CD4-positive, alpha-beta T cell (primary cell): ENCODE results near the gene SLC41A3. TPM values are rescaled to one million over a fixed set of nuclear protein-coding genes. Genes with fewer than 3 reads are reported as not detected.

ENCODE experiments used
- ATAC-seq: fragments of 200-7000 bp; cut with Tn5 transposase; one replicate; pipeline ENCODE4 v1.10.0; 2022; ENCODE audit warnings: mild to moderate bottlenecking; ENCODE audit not compliant: poor library complexity
- CTCF ChIA-PET: fragments of 350-600 bp; sonication (Branson Sonifier 250); formaldehyde crosslinking; loops from one replicate; lab custom pipeline; 2021; ENCODE audit warnings: antibody characterized with exemption, inconsistent platforms; lab: Charles Lee
- POLR2A ChIA-PET: fragments of 350-600 bp; sonication (Branson Sonifier 250); formaldehyde crosslinking; loops from one replicate; lab custom pipeline; 2021; ENCODE audit warnings: antibody characterized with exemption, inconsistent platforms; lab: Charles Lee
- DNase-seq, 14 experiments: peaks; one replicate each; pipeline ENCODE4 v3.0.0-alpha.2; 2013 to 2020; ENCODE audit warnings: mixed read lengths in 2 of 14
- H3K27ac ChIP-seq, 2 donors: one replicate each; pipeline versions ENCODE4 v1.5.1 to v1.7.0; 2013; ENCODE audit warnings: low read length in 2 of 2, low read depth in 1 of 2, mild to moderate bottlenecking in 1 of 2
- H3K27me3 ChIP-seq, 2 experiments: 1 replicate in 1 of 2; 2 replicates in 1 of 2; pipeline versions ENCODE4 v1.6.1 to v1.7.0; 2013; ENCODE audit warnings: low read length in 2 of 2, control low read depth in 1 of 2, mild to moderate bottlenecking in 1 of 2, moderate library complexity in 1 of 2; ENCODE audit not compliant: insufficient read depth in 2 of 2, control insufficient read depth in 1 of 2
- H3K36me3 ChIP-seq: one replicate; pipeline ENCODE4 v1.6.1; 2013; ENCODE audit warnings: low read length, control low read depth; ENCODE audit not compliant: insufficient read depth
- H3K4me1 ChIP-seq: one replicate; pipeline ENCODE4 v1.6.1; 2013; ENCODE audit warnings: low read length, control low read depth; ENCODE audit not compliant: insufficient read depth
- H3K4me3 ChIP-seq: one replicate; pipeline ENCODE4 v1.5.1; 2013; ENCODE audit warnings: mild to moderate bottlenecking, low read length, moderate library complexity
- H3K9me3 ChIP-seq, 2 experiments: 1 replicate in 1 of 2; 2 replicates in 1 of 2; pipeline versions ENCODE4 v1.6.1 to v1.7.0; 2013; ENCODE audit warnings: low read length in 2 of 2, mild to moderate bottlenecking in 2 of 2, control low read depth in 1 of 2, moderate library complexity in 1 of 2; ENCODE audit not compliant: control insufficient read depth in 1 of 2, insufficient read depth in 1 of 2
- H3K27ac Mint-ChIP-seq: one replicate; pipeline ENCODE4 v1.8.0; 2020; ENCODE audit warnings: mixed read lengths
- H3K27me3 Mint-ChIP-seq: one replicate; pipeline ENCODE4 v1.8.0; 2021; ENCODE audit warnings: mixed read lengths
- H3K36me3 Mint-ChIP-seq: one replicate; pipeline ENCODE4 v1.8.0; 2021; ENCODE audit warnings: low read depth, mixed read lengths
- H3K4me1 Mint-ChIP-seq: one replicate; pipeline ENCODE4 v1.8.0; 2021; ENCODE audit warnings: low read depth, mixed read lengths
- H3K4me3 Mint-ChIP-seq: one replicate; pipeline ENCODE4 v1.8.0; 2020; ENCODE audit warnings: mild to moderate bottlenecking, mixed read lengths
- H3K9me3 Mint-ChIP-seq: one replicate; pipeline ENCODE4 v1.8.0; 2020; ENCODE audit warnings: mixed read lengths
- CTCF ChIP-seq: fragments of 200-600 bp; IDR thresholded peaks from one replicate; pipeline ENCODE4 v1.8.0; 2022; ENCODE audit warnings: antibody characterized with exemption, mild to moderate bottlenecking
- intact Hi-C, 2 experiments: fragments of 100-400 bp; cut with DNase I in 1 of 2; cut with micrococcal nuclease in 1 of 2; formaldehyde crosslinking; loops; one replicate each; pipeline versions ENCODE4 v1.15.1 to v1.9.0; 2023 to 2025; cut with DNase I, micrococcal nuclease
- total RNA-seq, 174 experiments: library from RNA in 2 of 174; stranded (reverse) in 2 of 174; gene quantifications; one replicate each; pipeline ENCODE4 v1.2.3 and lab custom pipeline; 2021 to 2026

The SLC41A3 gene
- total RNA-seq, 2 experiments from 2014 or later: 26.5 to 29.1 TPM

DNA sequence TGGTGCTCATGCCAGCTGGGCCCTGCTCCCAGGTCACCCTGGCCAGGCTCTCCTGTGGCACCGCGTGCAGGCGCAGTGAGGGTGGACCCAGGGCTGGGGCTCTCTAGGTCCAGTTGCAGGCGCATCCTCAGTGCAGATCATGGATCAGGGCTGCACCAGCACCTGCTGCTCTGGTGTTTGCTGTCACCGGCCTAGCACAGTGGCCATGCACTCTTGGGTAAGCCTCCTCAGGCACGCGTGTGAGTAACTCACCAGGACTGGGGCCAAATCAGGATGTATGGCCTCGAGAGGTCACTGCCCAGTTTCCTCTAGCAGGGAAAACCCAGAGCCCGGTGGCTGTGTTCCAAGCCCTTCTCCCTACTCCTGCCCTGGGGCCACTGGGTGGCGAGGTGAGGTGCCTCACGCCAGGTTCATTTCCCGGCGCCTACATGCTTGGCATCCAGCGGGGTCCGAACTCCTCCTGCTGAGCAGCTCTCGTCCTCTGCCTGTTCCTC is 45.5 kb upstream of the SLC41A3 start:
- Histone ChIP-seq H3K4me1 (peaks cover 4% of the 10 kb centered on the region), H3K9me3 (peaks cover 0 to 5% of the 10 kb centered on the region in 2 experiments), H3K4me3 (no peak overlapping the region), H3K27ac (no peak overlapping the region), H3K27me3 (no peaks in the 10 kb centered on the region), H3K36me3 (no peaks in the 10 kb centered on the region)
- H3K27me3 Mint-ChIP-seq: peaks cover 11% of the 10 kb centered on the region
- H3K9me3 Mint-ChIP-seq: no peaks in the 10 kb centered on the region
- ATAC-seq: no peak
- H3K4me3 Mint-ChIP-seq: no peak overlapping the region
- TF ChIP-seq CTCF: no peak
- ChIA-PET POLR2A (no interaction called here), CTCF (no interaction called here)
- intact Hi-C loops: no loop called here
- DNase-seq: peak in 1 of 14 experiments; percentile 19
- H3K27ac Mint-ChIP-seq: no peak overlapping the region
- no peaks in the 10 kb centered on the region for H3K4me1 Mint-ChIP-seq
- no peaks in the 10 kb centered on the region for H3K36me3 Mint-ChIP-seq

DNA sequence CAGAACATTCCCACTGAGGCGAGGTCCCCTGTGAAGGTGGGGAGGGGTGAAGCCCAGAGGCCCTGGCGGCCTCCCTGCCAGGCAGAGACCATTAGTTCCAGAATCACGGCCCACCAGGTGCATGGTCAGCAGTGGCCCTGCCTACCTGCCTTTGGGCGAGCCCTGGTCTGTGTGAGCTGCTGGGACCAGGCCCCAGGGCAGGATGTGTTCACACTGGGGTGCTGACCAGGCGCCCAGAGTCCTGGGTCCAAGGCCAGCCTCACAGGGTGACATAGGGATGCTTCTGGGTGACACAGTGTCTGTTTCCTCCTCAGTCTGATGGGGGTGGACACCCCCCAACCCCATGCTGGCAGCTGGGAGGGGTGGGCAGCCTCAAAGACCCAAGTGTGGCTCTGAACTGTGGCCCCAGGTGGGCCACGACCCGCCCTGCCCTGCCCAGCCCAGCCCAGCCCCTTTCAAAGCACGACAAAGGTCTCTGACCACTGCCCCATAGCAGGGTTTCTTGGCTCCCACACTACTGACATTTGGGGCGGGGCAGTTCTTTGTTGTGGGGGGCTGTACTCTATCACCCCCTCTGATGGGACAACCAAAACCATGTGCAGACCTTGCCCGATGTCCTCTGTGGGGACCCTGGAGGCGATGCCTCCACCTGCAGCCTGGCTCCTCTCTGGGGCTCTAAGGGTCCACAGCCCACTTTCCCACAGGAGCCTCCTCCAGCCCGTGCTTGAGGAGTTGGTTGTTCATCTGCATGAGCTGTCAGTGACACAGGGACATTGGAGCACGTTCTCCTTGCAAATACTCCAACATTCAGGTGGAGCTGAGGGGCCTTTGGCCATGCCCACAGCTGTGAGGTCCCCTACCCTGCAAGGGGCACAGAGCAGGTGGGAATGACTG is 44.8 kb upstream of the SLC41A3 start:
- CTCF ChIA-PET: no interaction called here
- no peak overlapping the region for H3K27ac Mint-ChIP-seq
- no peak overlapping the region for H3K4me3 Mint-ChIP-seq

DNA sequence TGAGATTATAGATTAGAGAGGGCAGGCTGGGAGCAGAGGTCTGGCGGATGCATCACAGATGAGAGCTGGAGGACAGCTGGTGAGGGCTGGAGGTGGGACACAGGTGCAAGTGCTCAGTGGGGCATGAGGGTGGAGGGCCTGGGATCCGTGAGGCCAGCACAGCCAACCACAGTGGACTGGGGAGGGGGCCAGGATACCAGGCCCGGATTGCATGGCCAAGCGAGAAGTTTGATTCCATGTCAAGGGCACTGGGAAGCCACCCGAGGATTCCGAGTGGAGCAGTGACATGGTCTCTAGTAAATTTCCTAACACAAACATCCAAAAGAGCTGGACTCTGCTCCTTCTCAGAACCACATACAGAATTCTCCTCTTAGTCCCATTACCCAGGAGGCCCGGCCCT is 44.0 kb upstream of the SLC41A3 start:
- Mint-ChIP-seq H3K27ac (no peak overlapping the region), H3K27me3 (peaks cover 5% of the 10 kb centered on the region), H3K36me3 (no peaks in the 10 kb centered on the region), H3K4me1 (no peaks in the 10 kb centered on the region), H3K4me3 (no peak overlapping the region), H3K9me3 (no peaks in the 10 kb centered on the region)
- intact Hi-C loops: no loop called here
- DNase-seq: peak in 1 of 14 experiments; percentile 27
- H3K27ac ChIP-seq: no peak overlapping the region
- CTCF ChIA-PET: no interaction called here
- H3K27me3 ChIP-seq: no peaks in the 10 kb centered on the region
- TF ChIP-seq CTCF: no peak
- ATAC-seq: no peak
- H3K9me3 ChIP-seq: peaks cover 0 to 5% of the 10 kb centered on the region in 2 experiments
- no peak overlapping the region for H3K4me3 ChIP-seq
- H3K36me3 ChIP-seq: no peaks in the 10 kb centered on the region
- POLR2A ChIA-PET: no interaction called here
- no peaks in the 10 kb centered on the region for H3K4me1 ChIP-seq

More for the DNA sequence above, 44.8 kb upstream of the SLC41A3 start:
- Histone ChIP-seq H3K4me3 (no peak overlapping the region), H3K36me3 (no peaks in the 10 kb centered on the region), H3K9me3 (peaks cover 0 to 5% of the 10 kb centered on the region in 2 experiments), H3K27ac (no peak overlapping the region), H3K4me1 (no peaks in the 10 kb centered on the region), H3K27me3 (no peaks in the 10 kb centered on the region)
- no peaks in the 10 kb centered on the region for H3K9me3 Mint-ChIP-seq
- ATAC-seq: no peak
- TF ChIP-seq CTCF: no peak
- intact Hi-C loops: no loop called here
- no peaks in the 10 kb centered on the region for H3K4me1 Mint-ChIP-seq
- DNase-seq: peak in 1 of 14 experiments; percentile 20
- no peaks in the 10 kb centered on the region for H3K36me3 Mint-ChIP-seq
- POLR2A ChIA-PET: no interaction called here
- H3K27me3 Mint-ChIP-seq: peaks cover 5% of the 10 kb centered on the region
